Nephron progenitor cell (in vitro differentiated cells): ENCODE data around the gene CMSS1.
"Not testable (repeated sequence)": the region's sequence is repeated elsewhere in the genome, so short reads cannot be mapped to it uniquely, and the experiment has no call there.

Experiments
- DNase-seq: peaks from one replicate; pipeline ENCODE4 v3.0.0; 2021
- H3K27ac Mint-ChIP-seq: 2 replicates; pipeline ENCODE4 v1.8.0; 2021; ENCODE audit warnings: mild to moderate bottlenecking, moderate library complexity, mixed read lengths
- H3K27me3 Mint-ChIP-seq: 2 replicates; pipeline ENCODE4 v1.8.0; 2021; ENCODE audit warnings: mild to moderate bottlenecking, low read depth, mixed read lengths; ENCODE audit not compliant: poor library complexity
- H3K36me3 Mint-ChIP-seq: 2 replicates; pipeline ENCODE4 v1.8.0; 2021; ENCODE audit warnings: low read depth, mixed read lengths
- H3K4me1 Mint-ChIP-seq: 2 replicates; pipeline ENCODE4 v1.8.0; 2021; ENCODE audit warnings: mixed read lengths
- H3K4me3 Mint-ChIP-seq: 2 replicates; pipeline ENCODE4 v1.8.0; 2021; ENCODE audit warnings: mild to moderate bottlenecking, moderate library complexity, mixed read lengths
- H3K9me3 Mint-ChIP-seq: 2 replicates; pipeline ENCODE4 v1.8.0; 2021; ENCODE audit warnings: mild to moderate bottlenecking, moderate library complexity, mixed read lengths
- CTCF ChIP-seq: fragments of 200-600 bp; sonication (generic); IDR thresholded peaks from 2 replicates; pipeline ENCODE4 v1.5.0; 2021; ENCODE audit warnings: antibody characterized with exemption

The CMSS1 gene

DNA sequence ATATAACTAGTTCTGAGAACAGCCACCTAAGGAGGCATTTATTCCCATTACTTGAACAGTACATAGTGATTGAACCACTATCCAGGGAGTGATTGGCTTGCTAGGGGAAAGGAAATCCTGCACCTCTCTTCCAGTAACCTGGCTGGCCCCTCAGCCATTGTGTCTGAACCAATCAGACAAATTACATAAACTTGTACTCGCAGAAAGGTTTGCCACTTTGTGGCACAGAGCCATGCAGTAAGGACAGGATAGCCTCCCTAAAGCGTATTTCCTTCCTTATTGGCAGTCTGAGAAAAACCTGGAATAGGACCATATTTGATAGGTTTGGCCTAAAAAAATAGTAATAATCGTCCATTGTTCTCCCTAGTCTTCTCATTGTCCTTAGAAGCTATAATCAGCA lies 19.0 kb downstream of the CMSS1 start:
- Mint-ChIP-seq H3K4me1 (peaks cover 4% of the 10 kb centered on the region), H3K27me3 (no peaks in the 10 kb centered on the region), H3K9me3 (no peaks in the 10 kb centered on the region), H3K36me3 (no peaks in the 10 kb centered on the region), H3K4me3 (no peak overlapping the region), H3K27ac (no peak overlapping the region)
- DNase-seq = no peak
- TF ChIP-seq CTCF = no peak

DNA sequence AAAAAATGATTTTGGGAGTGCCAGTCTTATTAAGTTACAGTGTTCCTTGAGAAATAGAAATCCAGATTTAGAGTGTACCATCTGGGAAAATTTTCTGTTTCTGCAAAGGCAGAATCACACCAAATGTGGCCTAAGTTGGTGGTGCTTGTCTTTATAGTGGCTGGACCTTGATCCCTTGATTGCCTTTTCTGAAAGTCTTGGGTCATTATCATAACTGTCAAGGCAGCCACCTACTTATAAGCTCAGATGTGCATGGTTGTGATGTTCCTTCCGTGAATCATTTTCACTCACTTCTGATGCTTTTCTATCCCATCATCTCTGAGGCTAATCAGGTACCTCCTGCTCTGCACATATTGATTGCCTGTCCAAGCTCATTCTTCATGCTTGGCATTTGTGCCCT lies 20.1 kb downstream of the CMSS1 start:
- no peak overlapping the region for H3K4me3 Mint-ChIP-seq
- DNase-seq = no peak
- no peaks in the 10 kb centered on the region for H3K27me3 Mint-ChIP-seq
- peaks cover 4% of the 10 kb centered on the region for H3K4me1 Mint-ChIP-seq
- H3K27ac Mint-ChIP-seq = no peak overlapping the region
- TF ChIP-seq CTCF = no peak
- no peaks in the 10 kb centered on the region for H3K36me3 Mint-ChIP-seq
- H3K9me3 Mint-ChIP-seq = no peaks in the 10 kb centered on the region

DNA sequence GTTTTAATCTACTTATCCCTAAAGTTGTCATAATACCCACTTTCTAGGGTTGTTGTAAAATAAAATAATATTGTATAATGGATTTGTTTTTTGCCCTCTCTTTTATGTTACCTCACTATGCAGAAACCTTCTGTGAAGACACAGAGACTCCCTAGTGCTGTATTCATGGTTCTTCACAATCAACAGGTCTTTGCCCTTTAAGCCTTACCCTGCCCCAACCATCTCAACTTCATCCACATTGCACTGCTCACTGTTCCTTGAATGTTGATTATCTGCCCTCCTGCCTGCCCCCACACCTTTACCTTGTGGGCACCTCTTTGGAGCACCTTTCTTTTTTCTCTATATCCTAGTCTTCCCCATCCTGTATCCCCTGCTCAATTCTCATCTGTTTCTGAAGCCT lies 21.1 kb downstream of the CMSS1 start:
- DNase-seq = no peak
- Mint-ChIP-seq H3K36me3 (no peaks in the 10 kb centered on the region), H3K4me3 (no peak overlapping the region)

GRCh38 chr3:99839613-99840012 lies 22.0 kb downstream of the CMSS1 start:
- TF ChIP-seq CTCF = no peak
- no peaks in the 10 kb centered on the region for H3K36me3 Mint-ChIP-seq
- H3K4me1 Mint-ChIP-seq = peaks cover 11% of the 10 kb centered on the region
- DNase-seq = no peak
- no peaks in the 10 kb centered on the region for H3K9me3 Mint-ChIP-seq
- H3K27me3 Mint-ChIP-seq = no peaks in the 10 kb centered on the region
- no peak overlapping the region for H3K27ac Mint-ChIP-seq
- no peak overlapping the region for H3K4me3 Mint-ChIP-seq

More for the DNA sequence above, 21.1 kb downstream of the CMSS1 start:
- H3K4me1 Mint-ChIP-seq = peaks cover 4% of the 10 kb centered on the region
- H3K9me3 Mint-ChIP-seq = no peaks in the 10 kb centered on the region
- H3K27ac Mint-ChIP-seq = no peak overlapping the region
- no peaks in the 10 kb centered on the region for H3K27me3 Mint-ChIP-seq
- no peak for TF ChIP-seq CTCF

DNA sequence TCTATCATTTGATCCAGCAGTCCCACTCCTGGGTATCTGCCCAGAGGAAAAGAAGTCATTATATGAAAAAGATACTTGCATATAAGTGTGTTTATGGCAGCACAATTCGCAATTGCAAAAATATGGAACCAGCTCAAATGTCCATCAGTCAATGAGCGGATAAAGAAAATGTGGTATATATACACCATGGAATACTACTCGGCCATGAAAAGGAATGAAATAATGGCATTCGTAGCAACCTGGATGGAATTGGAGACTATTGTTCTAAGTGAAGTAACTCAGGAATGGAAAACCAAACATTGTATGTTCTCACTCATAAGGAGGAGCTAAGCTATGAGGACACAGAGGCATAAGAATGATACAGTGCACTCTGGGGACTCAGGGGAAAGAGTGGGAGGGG lies 24.3 kb downstream of the CMSS1 start:
- DNase-seq, H3K27me3 Mint-ChIP-seq, H3K9me3 Mint-ChIP-seq, H3K36me3 Mint-ChIP-seq, H3K27ac Mint-ChIP-seq, H3K4me3 Mint-ChIP-seq: not testable (repeated sequence)
- H3K4me1 Mint-ChIP-seq = peaks cover 19% of the 10 kb centered on the region

- no peak for DNase-seq
- H3K4me1 Mint-ChIP-seq = peaks cover 19% of the 10 kb centered on the region
- TF ChIP-seq CTCF = peak; percentile 64
- H3K27ac Mint-ChIP-seq = peak overlapping the region; percentile 34
- no peaks in the 10 kb centered on the region for H3K36me3 Mint-ChIP-seq
- peaks cover 2% of the 10 kb centered on the region for H3K9me3 Mint-ChIP-seq
- no peaks in the 10 kb centered on the region for H3K27me3 Mint-ChIP-seq
- H3K4me3 Mint-ChIP-seq = no peak overlapping the region
These were observed 25.3 kb downstream of the CMSS1 start for GRCh38 chr3:99842826-99843589.
